Ascending aorta (tissue), 2 donors: ENCODE measurements around the gene ADNP2. TPM values are rescaled to one million over a fixed set of nuclear protein-coding genes. Genes with fewer than 3 reads are reported as not detected.
A peak's percentile ranks its signal among the peaks of the same experiment; 100 is the strongest.

Source experiments
- DNase-seq, 2 donors: peaks; one replicate each; pipeline ENCODE4 v3.0.0-alpha.2; 2019; ENCODE audit warnings: low spot score in 2 of 2
- H3K27ac ChIP-seq, 2 donors: fragments of 200-600 bp; sonication (generic); one replicate each; pipeline ENCODE4 v1.5.1; 2016 to 2017; ENCODE audit warnings: mild to moderate bottlenecking in 1 of 2
- H3K27me3 ChIP-seq: fragments of 200-600 bp; sonication (generic); one replicate; pipeline ENCODE4 v1.5.1; 2017
- H3K36me3 ChIP-seq, 2 donors: fragments of 200-600 bp; sonication (generic); one replicate each; pipeline ENCODE4 v1.5.1; 2016
- H3K4me1 ChIP-seq, 2 donors: fragments of 200-600 bp; sonication (generic); one replicate each; pipeline ENCODE4 v1.5.1; 2016 to 2017; ENCODE audit warnings: mild to moderate bottlenecking in 1 of 2
- H3K4me3 ChIP-seq, 2 donors: fragments of 200-600 bp; sonication (generic); one replicate each; pipeline ENCODE4 v1.5.1; 2016 to 2017; ENCODE audit warnings: mild to moderate bottlenecking in 1 of 2
- H3K9me3 ChIP-seq, 2 donors: fragments of 200-600 bp; sonication (generic); one replicate each; pipeline ENCODE4 v1.5.1; 2016
- CTCF ChIP-seq, 3 experiments: fragments of 200-600 bp in 2 of 3; fragments of 450-650 bp in 1 of 3; sonication (generic) in 2 of 3; IDR thresholded peaks; one replicate each; pipeline ENCODE4 v1.5.1; 2016 to 2019; ENCODE audit warnings: antibody characterized with exemption in 3 of 3, mild to moderate bottlenecking in 1 of 3, moderate library complexity in 1 of 3
- intact Hi-C: fragments of 100-400 bp; cut with DNase I; formaldehyde crosslinking; loops from one replicate; pipeline ENCODE4 v1.15.1; 2023
- total RNA-seq: library from RNA; depleted of rRNA; stranded (reverse); fragments of >200 nt; gene quantifications from one replicate; pipeline ENCODE4 v1.1.0, GENCODE V29; 2016

Gene ADNP2
- total RNA-seq, result 6.8 TPM

DNA sequence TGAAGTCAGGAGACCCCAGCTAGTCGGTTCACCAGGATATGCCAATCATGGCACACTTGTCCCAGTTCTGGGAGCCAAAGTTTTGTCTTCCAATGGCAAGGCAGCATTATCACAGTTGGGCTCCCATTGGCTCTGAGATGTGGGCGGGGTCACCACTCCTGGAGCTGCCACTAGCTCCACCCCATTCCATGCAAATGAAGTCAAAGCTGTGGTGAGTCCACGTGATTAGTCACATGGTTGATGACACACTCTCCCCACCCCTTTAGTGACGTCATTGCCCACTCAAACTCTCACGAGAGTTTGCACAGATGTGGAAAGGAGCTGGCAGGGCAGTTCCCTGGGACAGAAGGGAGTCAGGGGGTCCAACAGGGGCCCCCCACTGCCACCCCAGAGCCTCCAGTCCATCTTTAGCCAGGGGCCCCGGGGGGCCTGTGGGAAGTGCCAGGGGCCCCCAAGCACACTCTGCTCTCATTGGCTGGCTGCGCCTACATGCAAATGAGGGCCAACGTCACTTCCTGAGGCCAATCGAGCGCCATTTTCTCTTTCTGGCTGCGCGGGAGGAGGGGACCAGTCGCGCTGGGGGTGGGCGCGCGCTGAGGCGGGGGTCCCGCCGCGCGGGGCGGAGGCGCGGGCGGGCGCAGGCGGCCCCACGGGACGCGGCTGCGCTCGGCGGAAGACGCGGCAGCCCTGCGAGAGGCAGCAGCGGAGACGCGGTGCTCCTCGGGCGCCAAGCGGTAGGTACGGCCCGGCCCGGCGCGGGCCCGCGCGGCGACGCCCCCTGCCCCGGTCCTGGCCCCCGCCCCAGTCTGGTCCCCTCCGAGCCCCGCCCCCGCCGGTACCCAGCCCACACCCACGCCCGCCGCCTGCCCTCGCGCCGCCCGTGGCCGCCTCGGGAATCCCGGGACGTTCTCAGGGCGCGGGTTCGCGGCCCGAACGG, at the start of gene ADNP2:
TSS of gene ADNP2 (plus strand) at position 524 of the 937 bp plus-strand sequence. CDS start 8,281 bp downstream, outside the sequence.
- peak within 1 kb of the TSS; percentile 76 to 85 for H3K4me3 ChIP-seq
- H3K27ac ChIP-seq, result peak within 1 kb of the TSS; percentile 99
- DNase-seq, result peak; percentile 81 to 96
- no peak for TF ChIP-seq CTCF (IDR thresholded peaks at IDR 0.05)
- H3K4me1 ChIP-seq, result peaks cover 0 to 11% of the 10 kb centered on the region in 2 donors
- no peaks in the 10 kb centered on the region for H3K36me3 ChIP-seq
- intact Hi-C loops, result loop anchor here (1.0 to 10.0 kb wide), 5 partner anchors 38 to 714 kb away; partner anchors contain the start of genes CTDP1, NFATC1, RBFA and SLC66A2
- no peaks in the 10 kb centered on the region for H3K27me3 ChIP-seq
- H3K9me3 ChIP-seq, result no peaks in the 10 kb centered on the region

GRCh38 chr18:80059945-80060344, 49.1 kb upstream of the ADNP2 start:
- H3K36me3 ChIP-seq, result no peaks in the 10 kb centered on the region
- H3K9me3 ChIP-seq, result peaks cover 11 to 28% of the 10 kb centered on the region in 2 donors
- no peak for DNase-seq
- intact Hi-C loops, result no loop called here
- H3K27me3 ChIP-seq, result no peaks in the 10 kb centered on the region
- peaks cover 0 to 4% of the 10 kb centered on the region in 2 donors for H3K4me1 ChIP-seq
- no peak overlapping the region for H3K4me3 ChIP-seq
- peak overlapping the region in 1 of 2 donors; percentile 59 for H3K27ac ChIP-seq
- no peak for TF ChIP-seq CTCF (IDR thresholded peaks at IDR 0.05)

- Histone ChIP-seq H3K9me3 (no peaks in the 10 kb centered on the region), H3K27me3 (no peaks in the 10 kb centered on the region), H3K4me3 (no peak overlapping the region), H3K4me1 (no peaks in the 10 kb centered on the region), H3K27ac (no peak overlapping the region), H3K36me3 (no peaks in the 10 kb centered on the region)
- intact Hi-C loops, result no loop called here
- TF ChIP-seq CTCF (IDR thresholded peaks at IDR 0.05), result no peak
- no peak for DNase-seq
These were observed 43.4 kb upstream of the ADNP2 start for GRCh38 chr18:80065705-80066104.

DNA sequence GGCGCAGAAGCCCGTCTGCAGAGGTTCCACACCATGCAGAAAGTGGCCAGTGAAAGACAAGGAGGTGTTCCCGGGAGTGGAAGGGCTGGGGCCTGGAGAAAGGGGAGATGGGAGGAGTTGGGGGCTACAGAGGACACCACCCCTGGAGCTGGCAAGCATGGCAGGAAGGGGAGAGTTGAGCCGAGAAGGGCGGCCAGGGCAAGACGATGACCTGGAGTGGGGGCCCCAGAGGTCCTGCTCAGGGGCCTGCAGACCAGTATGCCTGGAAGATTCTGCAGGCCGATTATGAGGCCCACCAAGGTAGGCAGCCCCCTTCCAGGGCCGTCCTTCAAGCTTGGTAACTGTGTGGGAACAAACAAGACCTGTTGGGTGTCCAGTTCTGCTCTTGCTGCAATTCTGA, 41.7 kb upstream of the ADNP2 start:
- Histone ChIP-seq H3K27me3 (no peaks in the 10 kb centered on the region), H3K4me3 (no peak overlapping the region), H3K36me3 (no peaks in the 10 kb centered on the region), H3K27ac (no peak overlapping the region), H3K9me3 (no peaks in the 10 kb centered on the region), H3K4me1 (no peaks in the 10 kb centered on the region)
- no peak for DNase-seq
- intact Hi-C loops, result no loop called here
- no peak for TF ChIP-seq CTCF (IDR thresholded peaks at IDR 0.05)

- H3K36me3 ChIP-seq, result no peaks in the 10 kb centered on the region
- DNase-seq, result no peak
- no peak overlapping the region for H3K4me3 ChIP-seq
- H3K4me1 ChIP-seq, result no peaks in the 10 kb centered on the region
- intact Hi-C loops, result no loop called here
- H3K9me3 ChIP-seq, result no peaks in the 10 kb centered on the region
- no peak for TF ChIP-seq CTCF (IDR thresholded peaks at IDR 0.05)
- no peaks in the 10 kb centered on the region for H3K27me3 ChIP-seq
- H3K27ac ChIP-seq, result no peak overlapping the region
These were observed 41.2 kb upstream of the ADNP2 start for GRCh38 chr18:80067897-80068296.
